ENCODE measurements around the gene PGLYRP1.

DNA sequence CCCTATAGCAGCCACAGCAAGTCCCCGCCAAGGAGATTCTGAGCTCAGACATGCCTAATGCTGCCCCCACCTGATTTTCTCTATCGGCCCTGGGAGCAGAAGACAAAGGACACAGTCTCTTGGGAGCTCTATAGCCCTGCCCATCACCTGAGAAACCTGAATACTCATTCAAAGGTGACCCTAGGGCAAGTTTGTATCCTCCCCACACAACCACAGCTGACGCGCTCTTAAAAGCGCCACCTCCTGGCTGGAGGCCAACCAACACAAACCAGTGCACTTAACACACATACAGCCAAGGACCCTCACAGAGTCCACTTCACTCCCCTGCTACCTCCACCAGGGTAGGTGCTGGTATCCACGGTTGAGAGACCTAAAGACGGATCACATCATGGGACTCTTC lies 26.7 kb upstream of the PGLYRP1 start:
- TF ChIP-seq CTCF (IDR thresholded peaks at IDR 0.05; ENCODE audit: low read depth, low read length, poor library complexity, severe bottlenecking) (peak; percentile 62), EZH2phosphoT487 (IDR thresholded peaks at IDR 0.05; ENCODE audit: borderline replicate concordance, low read length) (no peak)

Data from DOHH2 (cell line).